Smooth muscle cell (in vitro differentiated cells): ENCODE data around the gene DOCK7. TPM values are rescaled to one million over a fixed set of nuclear protein-coding genes. Genes with fewer than 3 reads are reported as not detected.

Experiments
- DNase-seq: peaks from one replicate; lab custom pipeline; 2025; ENCODE audit not compliant: unreplicated experiment; lab: John Stamatoyannopoulos, UW
- H2AFZ ChIP-seq: fragments of 200-600 bp; sonication (generic); 2 replicates; pipeline ENCODE4 v1.6.0; 2016; ENCODE audit warnings: antibody characterized with exemption, low read depth, mild to moderate bottlenecking
- H3F3A ChIP-seq: fragments of 200-600 bp; sonication (generic); 2 replicates; pipeline ENCODE4 v1.6.0; 2017; ENCODE audit warnings: antibody characterized with exemption, low read depth
- H3K27ac ChIP-seq: fragments of 200-600 bp; sonication (generic); 2 replicates; pipeline ENCODE4 v1.5.1; 2016; ENCODE audit warnings: low read depth, mild to moderate bottlenecking
- H3K27me3 ChIP-seq: fragments of 200-600 bp; sonication (generic); 2 replicates; pipeline ENCODE4 v1.6.1; 2016; ENCODE audit warnings: low read depth, mild to moderate bottlenecking
- H3K36me3 ChIP-seq: fragments of 200-600 bp; sonication (generic); 2 replicates; pipeline ENCODE4 v1.5.1; 2016; ENCODE audit warnings: low read depth
- H3K4me1 ChIP-seq: fragments of 200-600 bp; sonication (generic); 2 replicates; pipeline ENCODE4 v1.5.1; 2016; ENCODE audit warnings: low read depth
- H3K4me2 ChIP-seq: fragments of 200-600 bp; sonication (generic); 2 replicates; pipeline ENCODE4 v1.6.0; 2016; ENCODE audit warnings: mild to moderate bottlenecking
- H3K4me3 ChIP-seq: fragments of 200-600 bp; sonication (generic); 2 replicates; pipeline ENCODE4 v1.5.1; 2016; ENCODE audit warnings: mild to moderate bottlenecking
- H3K79me2 ChIP-seq: fragments of 200-600 bp; sonication (generic); 2 replicates; pipeline ENCODE4 v1.6.0; 2016; ENCODE audit warnings: low read depth, mild to moderate bottlenecking
- H3K9ac ChIP-seq: fragments of 200-600 bp; sonication (generic); 2 replicates; pipeline ENCODE4 v1.6.0; 2016; ENCODE audit warnings: low read depth
- H3K9me3 ChIP-seq: fragments of 200-600 bp; sonication (generic); replicated peaks from 2 replicates; pipeline ENCODE4 v1.5.1; 2016; ENCODE audit warnings: low read depth
- H4K20me1 ChIP-seq: fragments of 200-600 bp; sonication (generic); 2 replicates; pipeline ENCODE4 v1.6.0; 2016; ENCODE audit warnings: low read depth
- whole genome bisulfite sequencing: methylation state at CpG from one replicate; pipeline ENCODE4 v1.1.7; 2016; ENCODE audit warnings: low lambda C conversion rate; 5-methylcytosine and 5-hydroxymethylcytosine counted together
- polyA plus RNA-seq: library from polyadenylated mRNA; unstranded; fragments of >200 nt; fragmentation: Nextera tagmentation; extraction: Ambion mirVana; gene quantifications from 2 replicates; pipeline ENCODE4 v1.2.1, GENCODE V29; 2016
- total RNA-seq: library from RNA; depleted of rRNA; stranded (reverse); fragments of >200 nt; gene quantifications from 2 replicates; pipeline ENCODE4 v1.2.3, GENCODE V29; 2014
- TF ChIP-seq, protein P1 (sequence below): fragments of 200-600 bp; sonication (generic); IDR thresholded peaks from 2 replicates; pipeline ENCODE4 v1.5.1; 2017; ENCODE audit warnings: borderline replicate concordance, mild to moderate bottlenecking, antibody characterized with exemption; ENCODE audit not compliant: insufficient read depth, poor library complexity, severe bottlenecking

The DOCK7 gene
- total and polyA plus RNA-seq, 2 experiments from 2014 or later, result 19.6 to 81.3 TPM

- Histone ChIP-seq H3K9me3 (no peaks in the 10 kb centered on the region), H3K36me3 (peaks cover 20% of the 10 kb centered on the region), H3K4me2 (no peak overlapping the region), H3K79me2 (no peaks in the 10 kb centered on the region), H4K20me1 (no peaks in the 10 kb centered on the region), H3F3A (no peaks in the 10 kb centered on the region), H3K27me3 (no peaks in the 10 kb centered on the region), H3K4me3 (no peak overlapping the region), H3K27ac (no peak overlapping the region), H3K9ac (no peak overlapping the region), H3K4me1 (no peaks in the 10 kb centered on the region), H2AFZ (no peak overlapping the region)
- TF ChIP-seq, protein P1, sequence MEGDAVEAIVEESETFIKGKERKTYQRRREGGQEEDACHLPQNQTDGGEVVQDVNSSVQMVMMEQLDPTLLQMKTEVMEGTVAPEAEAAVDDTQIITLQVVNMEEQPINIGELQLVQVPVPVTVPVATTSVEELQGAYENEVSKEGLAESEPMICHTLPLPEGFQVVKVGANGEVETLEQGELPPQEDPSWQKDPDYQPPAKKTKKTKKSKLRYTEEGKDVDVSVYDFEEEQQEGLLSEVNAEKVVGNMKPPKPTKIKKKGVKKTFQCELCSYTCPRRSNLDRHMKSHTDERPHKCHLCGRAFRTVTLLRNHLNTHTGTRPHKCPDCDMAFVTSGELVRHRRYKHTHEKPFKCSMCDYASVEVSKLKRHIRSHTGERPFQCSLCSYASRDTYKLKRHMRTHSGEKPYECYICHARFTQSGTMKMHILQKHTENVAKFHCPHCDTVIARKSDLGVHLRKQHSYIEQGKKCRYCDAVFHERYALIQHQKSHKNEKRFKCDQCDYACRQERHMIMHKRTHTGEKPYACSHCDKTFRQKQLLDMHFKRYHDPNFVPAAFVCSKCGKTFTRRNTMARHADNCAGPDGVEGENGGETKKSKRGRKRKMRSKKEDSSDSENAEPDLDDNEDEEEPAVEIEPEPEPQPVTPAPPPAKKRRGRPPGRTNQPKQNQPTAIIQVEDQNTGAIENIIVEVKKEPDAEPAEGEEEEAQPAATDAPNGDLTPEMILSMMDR, result no peak
- 64% methylated on average over 3 of the region's 3 CpGs for WGBS
- no peak for DNase-seq
These were observed 211.5 kb downstream of the DOCK7 start for GRCh38 chr1:62476525-62477219.

DNA sequence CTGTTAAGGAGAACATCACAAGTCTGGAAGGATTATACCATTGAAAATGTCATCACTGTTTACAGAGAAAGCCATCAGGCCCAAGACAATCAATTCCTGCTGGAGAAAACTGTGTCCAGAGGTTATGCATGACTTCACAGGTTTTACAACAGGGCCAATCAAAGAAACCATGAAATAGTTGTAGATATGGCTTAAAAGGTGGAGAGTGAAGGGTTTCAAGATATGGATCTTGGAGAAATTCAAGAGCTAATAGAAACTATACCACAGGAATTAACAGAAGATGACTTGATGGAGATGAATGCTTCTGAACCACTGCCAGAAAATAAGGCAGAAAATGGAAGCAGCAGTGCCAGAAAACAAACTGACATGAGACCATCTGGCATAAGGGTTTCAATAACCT, 221.1 kb downstream of the DOCK7 start:
- Histone ChIP-seq H3K36me3 (peaks cover 12% of the 10 kb centered on the region), H3K9me3 (no peaks in the 10 kb centered on the region), H3K4me1 (no peaks in the 10 kb centered on the region), H4K20me1 (no peaks in the 10 kb centered on the region), H3K4me3 (no peak overlapping the region), H3K79me2 (no peaks in the 10 kb centered on the region), H3K9ac (no peak overlapping the region), H3K4me2 (no peak overlapping the region), H2AFZ (no peak overlapping the region), H3K27ac (no peak overlapping the region), H3F3A (no peaks in the 10 kb centered on the region), H3K27me3 (no peaks in the 10 kb centered on the region)
- no peak for DNase-seq
- TF ChIP-seq, protein P1, result no peak

DNA sequence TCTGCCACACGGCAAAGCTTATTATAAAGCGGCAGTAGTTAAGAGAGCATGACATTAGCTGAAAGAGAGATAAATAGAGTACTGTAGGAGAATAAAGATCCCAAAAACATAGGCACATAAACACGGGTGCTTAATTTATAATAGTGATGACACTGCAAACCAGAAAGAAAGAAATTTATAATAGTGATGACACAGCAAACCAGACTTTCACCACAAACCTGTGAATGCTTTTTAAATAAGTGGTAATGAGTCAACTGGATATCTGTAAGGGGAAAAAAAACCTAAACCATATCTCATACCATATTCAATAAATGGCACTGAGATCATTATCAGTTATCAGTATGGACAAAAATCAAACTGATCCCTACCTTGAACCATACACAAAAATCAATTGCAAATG, 225.8 kb downstream of the DOCK7 start:
- Histone ChIP-seq H3K4me3 (no peak overlapping the region), H3K27ac (no peak overlapping the region), H3K4me2 (no peak overlapping the region), H3K36me3 (no peaks in the 10 kb centered on the region), H3K4me1 (no peaks in the 10 kb centered on the region), H3K9me3 (no peaks in the 10 kb centered on the region), H3K79me2 (no peaks in the 10 kb centered on the region), H4K20me1 (no peaks in the 10 kb centered on the region), H2AFZ (no peak overlapping the region), H3K27me3 (no peaks in the 10 kb centered on the region), H3F3A (no peaks in the 10 kb centered on the region), H3K9ac (no peak overlapping the region)
- no peak for DNase-seq
- 98% methylated on average over 3 of the region's 3 CpGs for WGBS
- TF ChIP-seq, protein P1, result no peak

DNA sequence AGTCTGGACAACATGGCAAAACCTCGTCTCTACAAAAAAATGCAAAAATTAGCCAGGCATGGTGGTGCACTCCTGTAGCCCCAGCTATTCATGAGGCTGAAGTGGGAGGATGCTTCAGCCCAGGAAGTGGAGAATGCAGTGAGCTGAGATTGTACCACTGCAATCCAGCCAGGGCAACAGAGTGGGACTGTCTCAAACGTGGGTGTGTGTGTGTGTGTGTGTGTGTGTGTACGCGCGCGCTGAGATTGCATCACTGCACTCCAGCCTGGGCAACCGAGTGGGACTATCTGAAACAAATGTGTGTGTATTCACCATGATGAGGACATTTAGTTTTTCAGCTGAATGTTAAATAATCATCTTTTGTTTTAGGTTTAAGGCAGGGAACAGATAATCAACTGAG, 230.2 kb downstream of the DOCK7 start:
- Histone ChIP-seq H2AFZ (no peak overlapping the region), H3K27me3 (no peaks in the 10 kb centered on the region), H3K4me3 (no peak overlapping the region), H3K4me2 (no peak overlapping the region), H3K79me2 (no peaks in the 10 kb centered on the region), H3F3A (no peaks in the 10 kb centered on the region), H3K9me3 (no peaks in the 10 kb centered on the region), H3K27ac (no peak overlapping the region), H4K20me1 (peaks cover 3% of the 10 kb centered on the region), H3K36me3 (peaks cover 9% of the 10 kb centered on the region), H3K4me1 (no peaks in the 10 kb centered on the region), H3K9ac (no peak overlapping the region)
- TF ChIP-seq, protein P1, result no peak
- no peak for DNase-seq
- WGBS, result 90% methylated on average over 7 of the region's 7 CpGs
